Keratinocyte (primary cell): ENCODE data around the gene NTHL1. TPM values are rescaled to one million over a fixed set of nuclear protein-coding genes. Genes with fewer than 3 reads are reported as not detected.

Experiments used
- DNase-seq: peaks from one replicate; pipeline ENCODE4 v3.0.0-alpha.2; 2011; ENCODE audit warnings: low read depth, missing footprints, low spot score
- FAIRE-seq: peaks from 2 replicates; lab custom pipeline; 2011; peaks lifted over from hg19 to GRCh38; lab: Jason Lieb, UNC
- H2AFZ ChIP-seq: 2 replicates; pipeline ENCODE4 v1.6.0; 2012; ENCODE audit warnings: low read length, control low read depth, inconsistent platforms; ENCODE audit not compliant: control insufficient read depth
- H3K27ac ChIP-seq: 2 replicates; pipeline ENCODE4 v1.5.1; 2011; ENCODE audit warnings: low read length; ENCODE audit not compliant: control insufficient read depth, insufficient read depth
- H3K27me3 ChIP-seq: 3 replicates; pipeline ENCODE4 v1.6.0; 2011; ENCODE audit warnings: low read length; ENCODE audit not compliant: control insufficient read depth, insufficient read depth; ENCODE audit errors: extremely low read depth
- H3K36me3 ChIP-seq, 2 experiments: 2 replicates in 1 of 2; 3 replicates in 1 of 2; pipeline ENCODE4 v1.5.1; 2011; ENCODE audit warnings: low read length in 2 of 2, mild to moderate bottlenecking in 1 of 2; ENCODE audit not compliant: control insufficient read depth in 2 of 2, insufficient read depth in 2 of 2; ENCODE audit errors: extremely low read depth in 1 of 2
- H3K4me1 ChIP-seq: 3 replicates; pipeline ENCODE4 v1.5.1; 2011; ENCODE audit warnings: low read length; ENCODE audit not compliant: control insufficient read depth, insufficient read depth; ENCODE audit errors: extremely low read depth
- H3K4me2 ChIP-seq: 3 replicates; pipeline ENCODE4 v1.6.0; 2011; ENCODE audit warnings: low read depth, low read length; ENCODE audit not compliant: control insufficient read depth, insufficient read depth; ENCODE audit errors: extremely low read depth
- H3K4me3 ChIP-seq, 3 experiments: fragments of 200-600 bp in 1 of 3; sonication (generic) in 1 of 3; 2 replicates in 2 of 3; 3 replicates in 1 of 3; pipeline ENCODE4 v1.5.1; 2011 to 2016; ENCODE audit warnings: low read length in 3 of 3, mild to moderate bottlenecking in 3 of 3, control low read depth in 2 of 3, inconsistent platforms in 1 of 3, low read depth in 1 of 3, mixed read lengths in 1 of 3, mixed run types in 1 of 3, moderate library complexity in 1 of 3; ENCODE audit not compliant: control insufficient read depth in 2 of 3, insufficient read depth in 2 of 3; ENCODE audit errors: extremely low read depth in 1 of 3
- H3K79me2 ChIP-seq: 2 replicates; pipeline ENCODE4 v1.6.0; 2012; ENCODE audit warnings: low read length; ENCODE audit not compliant: control insufficient read depth, insufficient read depth
- H3K9ac ChIP-seq: 3 replicates; pipeline ENCODE4 v1.6.0; 2011; ENCODE audit warnings: low read length; ENCODE audit not compliant: control insufficient read depth, insufficient read depth; ENCODE audit errors: extremely low read depth
- H3K9me1 ChIP-seq: 3 replicates; pipeline ENCODE4 v1.6.0; 2011; ENCODE audit warnings: low read length; ENCODE audit not compliant: control insufficient read depth, insufficient read depth; ENCODE audit errors: extremely low read depth
- H3K9me3 ChIP-seq: 2 replicates; pipeline ENCODE4 v1.5.1; 2012; ENCODE audit warnings: low read depth, low read length; ENCODE audit not compliant: control insufficient read depth
- H4K20me1 ChIP-seq: 3 replicates; pipeline ENCODE4 v1.6.0; 2011; ENCODE audit warnings: low read length; ENCODE audit not compliant: control insufficient read depth, insufficient read depth; ENCODE audit errors: extremely low read depth
- CTCF ChIP-seq, 3 experiments: IDR thresholded peaks in 1 of 3; conservative IDR thresholded peaks in 1 of 3; optimal IDR thresholded peaks in 1 of 3; 2 replicates in 2 of 3; 3 replicates in 1 of 3; pipeline versions ENCODE3 to v1.5.1; 2011; ENCODE audit warnings: low read length in 3 of 3, mild to moderate bottlenecking in 3 of 3, moderate library complexity in 2 of 3, control low read depth in 1 of 3, inconsistent platforms in 1 of 3; ENCODE audit not compliant: insufficient read depth in 2 of 3; ENCODE audit errors: extremely low read depth in 1 of 3
- EZH2 ChIP-seq: IDR thresholded peaks from one replicate; pipeline ENCODE4 v1.6.1; 2012; ENCODE audit warnings: inconsistent platforms, mild to moderate bottlenecking, low read length, moderate library complexity
- dilution Hi-C: fragments of 300-500 bp; cut with MboI; formaldehyde crosslinking; loops from one replicate; pipeline ENCODE4 v1.7.0; 2020; ENCODE audit warnings: low sequenced_read_pairs; ENCODE audit not compliant: extremely low pct_ligation_motif_present
- polyA plus RNA-seq, 5 experiments: library from polyadenylated mRNA; depleted of rRNA in 3 of 5; stranded (reverse) in 3 of 5; stranded (forward) in 1 of 5; unstranded in 1 of 5; fragments of >200 nt; gene quantifications; 1 replicate in 1 of 5; 2 replicates in 3 of 5; 3 replicates in 1 of 5; pipeline versions ENCODE4 v1.2.1 to v1.2.3, GENCODE V29; 2011 to 2012; ENCODE audit warnings: missing spikeins in 2 of 5, low read depth in 1 of 5, low replicate concordance in 1 of 5

NTHL1 gene
- polyA plus RNA-seq, 1 donor (not counting 4 experiments of a cell fraction or from before 2014, with no cell fraction given), result 8.5 TPM

- dilution Hi-C loops, result no loop called here
- Histone ChIP-seq H3K27me3 (no peaks in the 10 kb centered on the region), H3K4me3 (no peak overlapping the region), H3K9me1 (no peaks in the 10 kb centered on the region), H3K9me3 (no peaks in the 10 kb centered on the region), H3K4me2 (no peak overlapping the region), H4K20me1 (no peaks in the 10 kb centered on the region), H3K36me3 (peaks cover 8 to 22% of the 10 kb centered on the region in 2 experiments), H3K9ac (no peak overlapping the region), H3K4me1 (peaks cover 1% of the 10 kb centered on the region), H2AFZ (no peak overlapping the region), H3K79me2 (peaks cover 3% of the 10 kb centered on the region), H3K27ac (no peak overlapping the region)
- DNase-seq (no peak), FAIRE-seq (no peak)
- TF ChIP-seq EZH2, result no peak
Observed at GRCh38 chr16:2053897-2054296, 6.3 kb upstream of the NTHL1 start.

DNA sequence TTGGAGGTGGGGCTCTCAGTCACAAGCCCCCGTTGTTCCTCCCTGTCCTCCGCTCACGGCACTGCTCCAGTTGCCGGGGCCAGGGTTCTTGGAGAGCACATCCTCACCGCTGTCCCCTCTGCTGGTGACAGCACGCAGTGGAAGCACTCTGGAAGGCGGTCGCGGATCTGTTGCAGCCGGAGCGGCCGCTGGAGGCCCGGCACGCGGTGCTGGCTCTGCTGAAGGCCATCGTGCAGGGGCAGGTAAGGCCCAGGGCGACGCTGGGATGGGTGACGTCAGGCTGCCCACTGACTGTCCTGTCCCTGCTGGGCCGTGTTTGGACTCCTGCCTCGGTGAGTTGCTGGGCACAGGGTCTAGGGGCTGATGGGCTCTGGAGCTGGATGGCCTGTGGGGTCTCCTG, 5.6 kb upstream of the NTHL1 start:
- H3K79me2 ChIP-seq, result peaks cover 10% of the 10 kb centered on the region
- no peaks in the 10 kb centered on the region for H3K9me1 ChIP-seq
- no peaks in the 10 kb centered on the region for H4K20me1 ChIP-seq
- no peak overlapping the region for H3K9ac ChIP-seq
- H3K27me3 ChIP-seq, result no peaks in the 10 kb centered on the region
- dilution Hi-C loops, result no loop called here
- H3K9me3 ChIP-seq, result no peaks in the 10 kb centered on the region
- peaks cover 7% of the 10 kb centered on the region for H3K4me1 ChIP-seq
- no peak overlapping the region for H3K27ac ChIP-seq
- no peak for FAIRE-seq
- H3K4me2 ChIP-seq, result no peak overlapping the region
- H2AFZ ChIP-seq, result no peak overlapping the region
- H3K36me3 ChIP-seq, result peaks cover 8 to 22% of the 10 kb centered on the region in 2 experiments
- DNase-seq, result no peak
- H3K4me3 ChIP-seq, result no peak overlapping the region
- TF ChIP-seq CTCF (optimal IDR thresholded peaks at IDR 0.05 in 1 of 3, IDR thresholded peaks at IDR 0.05 in 1 of 3, conservative IDR thresholded peaks at IDR 0.05 in 1 of 3; ENCODE audit: extremely low read depth in 1 of 3, insufficient read depth in 2 of 3, low read length in 3 of 3), result no peak
- no peak for TF ChIP-seq EZH2

DNA sequence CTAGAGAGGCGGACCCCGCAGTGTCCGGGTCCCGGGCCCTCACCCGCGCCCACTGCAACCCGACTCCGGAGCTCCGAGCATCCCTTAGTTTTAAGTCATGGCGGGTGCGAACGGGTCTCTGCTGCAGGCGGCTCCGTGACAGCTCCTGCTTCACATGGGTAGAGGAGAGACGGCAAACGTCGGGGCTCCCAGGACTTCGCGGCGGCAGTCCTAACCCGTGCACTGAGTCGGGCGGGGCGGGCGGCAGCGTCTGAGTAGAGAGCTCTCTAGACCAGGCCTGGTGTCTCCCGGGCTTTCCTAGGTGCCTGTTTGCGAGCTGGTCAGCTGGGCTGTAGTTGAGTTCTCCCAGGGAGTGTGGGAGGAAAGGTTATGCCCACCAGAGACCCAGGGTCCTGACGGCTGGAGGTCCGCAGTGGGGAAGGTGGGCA, 496 bp upstream of the NTHL1 start:
- Histone ChIP-seq H4K20me1 (no peaks in the 10 kb centered on the region), H3K79me2 (peaks cover 12% of the 10 kb centered on the region), H3K36me3 (peaks cover 4 to 6% of the 10 kb centered on the region in 2 experiments), H3K9me3 (no peaks in the 10 kb centered on the region), H2AFZ (peak overlapping the region; percentile 77), H3K4me1 (peaks cover 12% of the 10 kb centered on the region), H3K27me3 (no peaks in the 10 kb centered on the region), H3K9ac (peak overlapping the region; percentile 82), H3K4me2 (peak overlapping the region; percentile 98), H3K9me1 (no peaks in the 10 kb centered on the region), H3K4me3 (peak overlapping the region; percentile 77 to 89 (median 84)), H3K27ac (peak overlapping the region; percentile 8)
- FAIRE-seq, result no peak
- TF ChIP-seq CTCF (optimal IDR thresholded peaks at IDR 0.05 in 1 of 3, IDR thresholded peaks at IDR 0.05 in 1 of 3, conservative IDR thresholded peaks at IDR 0.05 in 1 of 3; ENCODE audit: extremely low read depth in 1 of 3, insufficient read depth in 2 of 3, low read length in 3 of 3) (no peak), EZH2 (no peak)
- no peak for DNase-seq
- dilution Hi-C loops, result no loop called here
